Fibroblast of skin of back (primary cell): Measurements from ENCODE around the gene BCAR1.

ENCODE experiments used
- DNase-seq: peaks from one replicate; pipeline ENCODE4 v3.0.0-alpha.2; 2013

The BCAR1 gene

GRCh38 chr16:75238853-75239541, 12.4 kb downstream of the BCAR1 start:
- DNase-seq, result peak; percentile 64

- DNase-seq, result peak; percentile 93
Measured at GRCh38 chr16:75238132-75238852, 13.1 kb downstream of the BCAR1 start.

- DNase-seq, result no peak
Measured at GRCh38 chr16:75237398-75238131, 13.9 kb downstream of the BCAR1 start.

GRCh38 chr16:75236736-75237397, 14.6 kb downstream of the BCAR1 start:
- DNase-seq, result no peak

DNA sequence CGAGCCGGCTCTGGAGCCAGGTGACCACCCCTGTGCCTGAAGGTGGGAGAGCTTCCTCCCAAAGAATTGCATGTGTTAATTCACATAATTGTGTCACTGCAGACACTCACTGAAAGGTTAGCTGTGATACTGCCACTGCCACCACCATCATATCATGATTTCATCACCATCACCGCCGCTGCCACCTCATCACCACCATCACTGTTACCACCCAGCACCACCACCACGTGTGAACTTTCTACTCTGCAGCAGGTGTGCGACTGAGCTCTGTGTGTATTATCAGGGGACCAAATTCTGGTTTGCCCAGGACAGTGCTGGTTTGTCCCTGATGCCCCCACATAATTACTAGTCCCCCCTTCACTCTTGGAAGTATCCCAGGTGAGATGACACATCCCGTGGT, 15.2 kb downstream of the BCAR1 start:
- no peak for DNase-seq

DNA sequence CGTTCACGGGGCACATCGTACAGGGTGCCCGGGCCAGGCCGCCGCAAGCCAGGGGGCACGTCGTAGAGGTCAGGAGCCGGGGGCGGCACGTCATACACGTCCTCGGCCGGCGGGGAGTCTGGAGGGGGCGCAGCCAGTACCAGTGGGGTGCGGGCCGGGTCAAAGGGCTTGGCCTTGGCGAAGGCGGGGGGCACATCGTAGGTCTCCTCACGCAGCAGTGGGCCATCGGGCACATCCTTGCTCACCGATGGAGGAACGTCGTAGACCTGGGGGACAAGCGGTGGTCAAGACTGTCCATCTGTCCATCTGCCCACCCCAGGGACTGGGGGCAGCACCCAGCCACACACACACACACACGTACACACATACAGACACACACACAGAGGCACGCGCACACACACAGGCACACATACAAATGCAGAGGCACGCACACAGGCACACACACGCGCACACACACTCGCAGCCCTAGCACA, 15.7 kb downstream of the BCAR1 start:
- DNase-seq, result no peak

DNA sequence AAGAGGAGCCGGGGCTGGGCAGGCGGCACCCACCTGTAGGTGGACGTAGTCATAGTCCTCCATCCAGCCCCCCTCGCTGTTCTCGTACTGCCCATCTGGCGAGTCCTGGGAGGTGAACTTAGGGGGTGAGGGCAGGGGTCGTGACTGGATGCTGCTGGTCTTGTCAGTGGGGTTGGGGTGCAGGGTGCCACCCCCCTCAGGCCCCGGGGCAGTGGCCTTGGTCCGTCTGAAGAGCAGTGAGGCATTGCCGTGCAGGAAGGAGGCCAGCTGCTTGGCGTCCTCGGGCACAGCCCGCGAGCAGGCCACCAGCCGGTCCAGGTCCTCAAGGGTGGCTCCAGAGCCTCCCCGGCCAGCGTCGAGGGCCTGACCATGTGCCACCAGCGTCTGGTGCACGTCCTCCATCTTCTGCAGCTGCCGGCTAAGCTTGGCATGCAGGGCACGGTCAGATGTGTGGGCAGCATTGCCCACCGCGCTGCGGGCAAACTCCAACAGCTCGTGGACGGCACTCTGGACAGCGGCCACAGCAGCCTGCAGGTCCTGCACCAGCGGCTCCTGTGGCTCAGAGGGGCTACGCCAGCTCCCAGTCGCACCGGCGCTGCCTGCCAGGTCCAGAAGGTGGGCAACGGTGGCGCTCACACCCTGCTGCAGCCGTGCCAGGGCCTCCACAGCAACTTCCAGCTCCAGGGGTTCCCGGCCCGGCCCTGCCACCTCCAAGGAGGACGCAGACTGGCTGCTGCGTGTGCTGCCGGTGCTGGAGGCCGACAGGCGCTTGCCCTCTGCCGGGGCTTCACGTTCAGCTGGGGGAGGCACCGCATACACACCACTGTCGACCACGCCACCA, 16.3 kb downstream of the BCAR1 start:
- DNase-seq, result no peak

DNA sequence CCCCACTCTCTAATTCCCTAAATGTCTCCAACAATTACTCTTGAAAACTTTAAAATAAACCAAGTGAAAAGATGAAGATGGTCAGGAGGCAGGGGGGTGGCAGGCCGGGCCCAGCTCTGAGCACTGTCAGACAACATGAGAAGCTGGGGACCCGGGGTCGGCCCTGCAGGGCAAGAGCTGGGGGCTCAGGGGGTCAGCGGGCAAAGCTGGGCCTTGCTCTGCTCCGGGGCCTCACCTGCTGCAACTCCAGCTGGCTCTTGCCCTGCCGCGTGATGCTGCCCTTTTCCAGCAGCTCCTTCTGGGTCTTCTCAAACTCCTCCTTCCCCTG, 17.8 kb downstream of the BCAR1 start:
- no peak for DNase-seq

DNA sequence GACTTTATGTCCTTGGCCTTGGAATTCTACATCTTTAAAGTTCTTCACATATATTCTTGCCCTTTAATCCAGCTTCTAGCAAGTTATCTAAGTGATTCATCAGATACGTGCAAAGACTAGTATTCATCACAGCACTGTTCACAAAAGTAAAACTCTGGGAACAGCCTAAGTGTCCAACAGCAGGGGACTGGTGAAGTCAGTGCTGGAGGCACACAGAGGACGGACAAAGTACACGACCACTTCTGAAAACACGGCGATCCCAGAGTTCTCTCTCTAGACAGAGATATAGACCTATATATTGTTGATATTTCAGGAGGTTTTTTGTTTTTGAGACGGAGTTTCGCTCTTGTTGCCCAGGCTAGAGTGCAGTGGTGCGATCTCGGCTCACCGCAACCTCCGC, 19.9 kb downstream of the BCAR1 start:
- no peak for DNase-seq

DNA sequence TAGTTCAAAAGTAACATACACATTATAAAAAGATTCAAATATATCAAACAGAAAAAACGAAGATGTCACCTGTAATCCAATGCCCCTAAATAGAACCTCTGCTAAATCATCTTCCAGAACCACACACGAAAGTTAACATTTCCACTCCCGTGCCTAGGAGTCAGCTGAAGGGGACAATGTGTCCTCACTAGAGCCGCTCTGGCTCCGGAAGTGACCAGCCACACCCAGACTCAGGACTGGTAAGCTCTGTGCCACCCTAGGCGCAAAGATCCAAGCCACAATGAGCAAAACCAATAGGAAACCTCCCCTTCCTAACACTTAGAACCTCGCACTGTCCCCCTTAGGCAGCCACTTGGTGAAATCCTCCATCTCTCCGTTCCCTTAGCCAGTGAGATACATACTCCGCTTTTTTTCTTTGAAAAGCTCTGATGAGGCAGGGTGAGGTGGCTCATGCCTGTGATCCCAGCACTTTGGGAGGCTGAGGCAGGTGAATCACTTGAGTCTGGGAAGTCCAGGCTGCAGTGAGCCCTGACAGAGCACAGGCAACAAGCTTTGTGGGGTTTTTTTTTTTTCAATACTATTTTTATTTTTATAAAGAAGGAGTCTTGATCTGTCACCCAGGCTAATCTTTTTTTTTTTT, 20.8 kb downstream of the BCAR1 start:
- no peak for DNase-seq

GRCh38 chr16:75229172-75230031, 22.0 kb downstream of the BCAR1 start:
- no peak for DNase-seq

DNA sequence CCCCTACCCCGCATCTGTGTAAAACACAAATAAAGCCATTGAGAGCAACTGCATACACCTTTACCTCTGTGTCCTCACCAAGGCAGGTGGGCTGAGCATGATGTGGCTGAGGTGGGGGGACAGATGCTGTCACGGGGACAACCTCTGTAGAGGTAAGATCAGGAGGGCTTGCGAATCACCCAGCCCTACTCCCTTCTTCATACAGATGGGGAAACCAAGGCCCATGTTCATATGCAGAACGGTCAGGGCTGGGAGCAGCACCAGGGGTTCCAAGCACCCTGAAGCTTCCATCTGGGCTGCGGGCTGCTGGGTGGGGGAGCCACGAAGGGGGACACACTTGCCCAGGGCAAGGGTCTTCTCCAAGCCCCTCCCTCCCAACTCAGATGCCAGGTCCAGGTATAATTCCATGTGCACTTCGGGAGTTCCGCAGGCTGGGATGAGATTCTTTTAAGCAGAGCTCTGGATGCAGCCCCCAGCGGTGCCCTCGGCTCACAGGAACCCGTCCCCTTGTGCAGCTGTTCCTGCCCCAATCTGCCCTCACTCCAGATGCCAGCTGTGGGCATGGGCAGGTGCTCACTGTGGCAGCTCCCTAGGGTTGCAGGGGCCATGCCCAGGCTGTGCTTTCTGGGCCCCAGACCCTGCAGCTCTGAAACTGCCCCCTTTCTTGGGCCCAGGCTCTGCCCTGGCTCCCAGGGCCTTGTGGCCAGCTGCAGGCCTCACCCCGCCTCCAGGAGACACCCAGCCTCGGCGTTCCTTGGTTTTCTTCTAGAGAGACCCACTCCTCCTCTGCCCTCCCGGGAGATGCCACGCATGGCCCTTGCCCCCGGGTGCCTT, 23.1 kb downstream of the BCAR1 start:
- DNase-seq, result no peak

GRCh38 chr16:75227361-75228142, 23.9 kb downstream of the BCAR1 start:
- no peak for DNase-seq

- no peak for DNase-seq
Measured at GRCh38 chr16:75226550-75227360, 24.7 kb downstream of the BCAR1 start.

DNA sequence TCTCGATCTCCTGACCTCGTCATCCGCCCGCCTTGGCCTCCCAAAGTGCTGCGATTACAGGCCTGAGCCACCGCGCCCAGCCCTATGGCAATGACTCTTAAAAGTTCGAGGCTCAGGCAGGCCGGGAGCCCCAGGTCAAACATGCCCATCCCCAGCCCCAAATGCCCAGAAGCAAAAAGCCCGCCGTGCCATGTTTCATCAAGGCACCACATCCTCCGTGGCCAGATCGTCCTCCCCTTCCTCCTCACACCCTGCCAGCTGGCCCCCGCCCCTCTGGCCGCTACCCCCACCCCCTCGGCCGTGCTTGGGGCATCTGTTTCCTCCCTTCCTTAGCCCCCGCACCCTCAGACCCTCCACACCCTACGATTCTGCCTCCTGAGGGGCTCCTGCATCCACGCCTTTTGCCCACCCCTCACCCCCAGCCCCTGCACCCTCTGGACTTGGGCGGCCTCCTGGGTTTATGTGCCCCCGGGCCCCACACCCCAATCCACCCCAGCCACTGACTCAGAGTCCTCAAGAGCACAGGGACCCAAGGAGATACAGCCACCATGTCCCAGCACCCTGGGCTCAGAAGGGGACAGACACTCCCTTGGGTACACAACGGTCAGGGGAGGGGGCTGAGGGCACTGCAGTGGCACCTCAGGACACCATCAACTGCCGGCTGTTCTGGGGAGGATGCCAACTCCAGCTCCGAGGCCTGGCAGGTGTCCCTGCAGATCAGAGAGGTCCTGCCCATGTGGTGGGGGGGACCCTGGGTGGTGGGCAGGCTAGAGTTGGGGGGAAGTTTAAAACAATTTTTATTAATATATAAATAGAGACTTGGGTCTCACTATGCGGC, 25.5 kb downstream of the BCAR1 start:
- DNase-seq, result no peak

DNA sequence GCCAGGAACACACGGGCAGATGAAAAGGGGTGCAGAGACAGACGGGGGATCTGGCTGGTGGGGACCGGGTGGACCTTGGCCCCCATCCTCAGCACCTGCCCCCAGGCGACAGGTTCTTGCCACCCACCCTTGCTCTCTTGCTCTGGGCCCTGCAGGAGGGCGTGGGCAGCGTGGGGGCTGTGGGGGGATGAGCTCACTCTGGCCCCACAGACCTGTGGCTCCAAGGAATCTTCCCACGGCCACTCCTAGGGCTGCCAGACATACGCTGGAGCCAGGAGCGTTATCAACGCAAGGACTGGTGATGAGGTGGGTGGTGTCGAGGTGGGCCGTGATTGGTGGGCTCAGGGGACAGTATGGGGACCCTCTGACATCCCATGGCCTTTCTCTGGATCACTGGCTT, 26.3 kb downstream of the BCAR1 start:
- no peak for DNase-seq
